Hepatocyte (in vitro differentiated cells): Measurements from ENCODE around the gene ZNF438. TPM values are rescaled to one million over a fixed set of nuclear protein-coding genes. Genes with fewer than 3 reads are reported as not detected.

ENCODE experiments used
- DNase-seq: peaks from one replicate; pipeline ENCODE4 v3.0.0-alpha.2; 2016; ENCODE audit warnings: low spot score
- H2AFZ ChIP-seq: fragments of 200-600 bp; sonication (generic); 2 replicates; pipeline ENCODE4 v1.6.0; 2016; ENCODE audit warnings: antibody characterized with exemption, mild to moderate bottlenecking
- H3K27ac ChIP-seq: fragments of 200-600 bp; sonication (generic); 2 replicates; pipeline ENCODE4 v1.5.1; 2016; ENCODE audit warnings: mild to moderate bottlenecking
- H3K27me3 ChIP-seq: fragments of 200-600 bp; sonication (generic); 2 replicates; pipeline ENCODE4 v1.6.1; 2016
- H3K36me3 ChIP-seq: fragments of 200-600 bp; sonication (generic); replicated peaks from 2 replicates; pipeline ENCODE4 v1.5.1; 2016; ENCODE audit warnings: low read depth; ENCODE audit not compliant: insufficient read depth
- H3K4me1 ChIP-seq: fragments of 200-600 bp; sonication (generic); 2 replicates; pipeline ENCODE4 v1.5.1; 2016; ENCODE audit warnings: mild to moderate bottlenecking, moderate library complexity; ENCODE audit not compliant: insufficient read depth
- H3K4me2 ChIP-seq: fragments of 200-600 bp; sonication (generic); 2 replicates; pipeline ENCODE4 v1.6.0; 2016
- H3K4me3 ChIP-seq: fragments of 200-600 bp; sonication (generic); 2 replicates; pipeline ENCODE4 v1.5.1; 2016; ENCODE audit warnings: mild to moderate bottlenecking
- H3K79me2 ChIP-seq: fragments of 200-600 bp; sonication (generic); 2 replicates; pipeline ENCODE4 v1.6.0; 2017; ENCODE audit warnings: mild to moderate bottlenecking
- H3K9me2 ChIP-seq: fragments of 200-600 bp; sonication (generic); replicated peaks from 2 replicates; pipeline ENCODE4 v1.6.0; 2017; ENCODE audit warnings: mild to moderate bottlenecking; ENCODE audit not compliant: insufficient read depth
- H3K9me3 ChIP-seq: fragments of 200-600 bp; sonication (generic); 2 replicates; pipeline ENCODE4 v1.5.1; 2016; ENCODE audit warnings: low read depth, mild to moderate bottlenecking
- H4K20me1 ChIP-seq: fragments of 200-600 bp; sonication (generic); 2 replicates; pipeline ENCODE4 v1.6.0; 2016; ENCODE audit warnings: mild to moderate bottlenecking; ENCODE audit not compliant: insufficient read depth, poor library complexity, severe bottlenecking
- EZH2 ChIP-seq: fragments of 200-600 bp; sonication (generic); IDR thresholded peaks from 2 replicates; pipeline ENCODE4 v1.6.1; 2016; ENCODE audit warnings: antibody characterized with exemption, mild to moderate bottlenecking, borderline replicate concordance
- EZH2phosphoT487 ChIP-seq: fragments of 200-600 bp; sonication (generic); IDR thresholded peaks from one replicate; pipeline ENCODE4 v1.6.1; 2018; ENCODE audit warnings: antibody characterized with exemption, mild to moderate bottlenecking, low read depth, moderate library complexity; ENCODE audit not compliant: unreplicated experiment, severe bottlenecking
- WGBS: methylation state at CpG from one replicate; pipeline ENCODE4 v1.1.6; 2016; ENCODE audit warnings: low lambda C conversion rate; ENCODE audit errors: missing lambda C conversion rate; 5-methylcytosine and 5-hydroxymethylcytosine counted together
- polyA plus RNA-seq: library from polyadenylated mRNA; unstranded; fragments of >200 nt; fragmentation: Nextera tagmentation; extraction: Ambion mirVana; gene quantifications from 2 replicates; pipeline ENCODE4 v1.2.1, GENCODE V29; 2016
- total RNA-seq: library from RNA; depleted of rRNA; stranded (reverse); fragments of >200 nt; gene quantifications from 2 replicates; pipeline ENCODE4 v1.2.3, GENCODE V29; 2014
- TF ChIP-seq, protein P1 (sequence below): fragments of 200-600 bp; sonication (generic); IDR thresholded peaks from 2 replicates; pipeline ENCODE4 v1.5.1; 2016; ENCODE audit warnings: antibody characterized with exemption, mild to moderate bottlenecking; ENCODE audit not compliant: poor library complexity

ZNF438 gene
- total and polyA plus RNA-seq, 2 experiments from 2014 or later = 2.3 to 5.0 TPM

DNA sequence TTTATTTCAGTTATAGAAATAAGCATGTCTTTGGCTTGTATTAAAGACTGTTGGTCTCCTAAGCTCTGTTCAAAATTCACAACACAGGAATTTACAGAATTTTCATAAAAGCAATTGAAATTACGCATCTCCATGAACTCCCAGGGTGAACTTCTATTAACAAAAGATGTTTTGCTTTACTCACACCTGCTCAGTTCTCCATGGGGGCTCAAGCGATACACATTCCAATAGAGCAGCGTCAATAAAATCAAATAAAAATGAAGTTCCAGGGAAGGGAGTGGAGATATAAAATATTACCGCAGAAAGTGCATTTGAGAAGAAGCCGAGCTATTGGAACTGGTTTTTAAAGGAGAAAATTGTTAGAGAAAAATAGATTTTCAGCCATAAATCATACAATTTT, 41.5 kb upstream of the ZNF438 start:
- TF ChIP-seq EZH2 (no peak), EZH2phosphoT487 (no peak)
- TF ChIP-seq, protein P1, sequence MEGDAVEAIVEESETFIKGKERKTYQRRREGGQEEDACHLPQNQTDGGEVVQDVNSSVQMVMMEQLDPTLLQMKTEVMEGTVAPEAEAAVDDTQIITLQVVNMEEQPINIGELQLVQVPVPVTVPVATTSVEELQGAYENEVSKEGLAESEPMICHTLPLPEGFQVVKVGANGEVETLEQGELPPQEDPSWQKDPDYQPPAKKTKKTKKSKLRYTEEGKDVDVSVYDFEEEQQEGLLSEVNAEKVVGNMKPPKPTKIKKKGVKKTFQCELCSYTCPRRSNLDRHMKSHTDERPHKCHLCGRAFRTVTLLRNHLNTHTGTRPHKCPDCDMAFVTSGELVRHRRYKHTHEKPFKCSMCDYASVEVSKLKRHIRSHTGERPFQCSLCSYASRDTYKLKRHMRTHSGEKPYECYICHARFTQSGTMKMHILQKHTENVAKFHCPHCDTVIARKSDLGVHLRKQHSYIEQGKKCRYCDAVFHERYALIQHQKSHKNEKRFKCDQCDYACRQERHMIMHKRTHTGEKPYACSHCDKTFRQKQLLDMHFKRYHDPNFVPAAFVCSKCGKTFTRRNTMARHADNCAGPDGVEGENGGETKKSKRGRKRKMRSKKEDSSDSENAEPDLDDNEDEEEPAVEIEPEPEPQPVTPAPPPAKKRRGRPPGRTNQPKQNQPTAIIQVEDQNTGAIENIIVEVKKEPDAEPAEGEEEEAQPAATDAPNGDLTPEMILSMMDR = no peak
- no peak overlapping the region for H3K4me3 ChIP-seq
- H3K4me2 ChIP-seq = no peak overlapping the region
- H3K9me2 ChIP-seq = no peaks in the 10 kb centered on the region
- no peaks in the 10 kb centered on the region for H3K79me2 ChIP-seq
- H4K20me1 ChIP-seq = no peaks in the 10 kb centered on the region
- no peak overlapping the region for H3K27ac ChIP-seq
- no peak for DNase-seq
- H3K9me3 ChIP-seq = no peaks in the 10 kb centered on the region
- H2AFZ ChIP-seq = no peak overlapping the region
- H3K4me1 ChIP-seq = no peaks in the 10 kb centered on the region
- no peaks in the 10 kb centered on the region for H3K36me3 ChIP-seq
- WGBS = 90% methylated on average over 5 of the region's 5 CpGs
- H3K27me3 ChIP-seq = no peaks in the 10 kb centered on the region

DNA sequence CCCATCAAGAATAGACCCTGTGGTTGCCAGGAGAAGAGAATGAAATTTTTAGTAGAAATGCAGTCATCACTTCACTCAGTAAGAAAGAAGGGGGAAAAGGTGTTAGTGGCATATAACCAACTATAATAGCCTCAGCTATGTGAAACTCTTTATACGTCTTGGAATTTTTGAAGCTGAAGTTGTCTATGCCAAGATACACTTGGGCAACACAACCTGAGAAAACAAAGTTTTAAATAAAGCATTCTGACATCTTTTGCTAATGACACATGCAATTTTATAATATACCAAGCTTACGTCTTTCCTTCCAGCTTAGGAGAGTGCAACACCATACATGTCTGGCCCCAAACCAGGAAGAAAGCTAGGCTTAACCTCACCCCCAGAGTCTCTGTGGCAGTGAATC, 40.8 kb upstream of the ZNF438 start:
- H3K36me3 ChIP-seq = no peaks in the 10 kb centered on the region
- H4K20me1 ChIP-seq = no peaks in the 10 kb centered on the region
- H3K79me2 ChIP-seq = no peaks in the 10 kb centered on the region
- H3K27ac ChIP-seq = no peak overlapping the region
- 93% methylated on average over 2 of the region's 2 CpGs for WGBS
- TF ChIP-seq EZH2phosphoT487 (no peak), EZH2 (no peak)
- TF ChIP-seq, protein P1 = no peak
- no peak overlapping the region for H3K4me3 ChIP-seq
- H3K27me3 ChIP-seq = no peaks in the 10 kb centered on the region
- no peaks in the 10 kb centered on the region for H3K9me2 ChIP-seq
- no peaks in the 10 kb centered on the region for H3K9me3 ChIP-seq
- no peak overlapping the region for H2AFZ ChIP-seq
- no peaks in the 10 kb centered on the region for H3K4me1 ChIP-seq
- no peak for DNase-seq
- no peak overlapping the region for H3K4me2 ChIP-seq

DNA sequence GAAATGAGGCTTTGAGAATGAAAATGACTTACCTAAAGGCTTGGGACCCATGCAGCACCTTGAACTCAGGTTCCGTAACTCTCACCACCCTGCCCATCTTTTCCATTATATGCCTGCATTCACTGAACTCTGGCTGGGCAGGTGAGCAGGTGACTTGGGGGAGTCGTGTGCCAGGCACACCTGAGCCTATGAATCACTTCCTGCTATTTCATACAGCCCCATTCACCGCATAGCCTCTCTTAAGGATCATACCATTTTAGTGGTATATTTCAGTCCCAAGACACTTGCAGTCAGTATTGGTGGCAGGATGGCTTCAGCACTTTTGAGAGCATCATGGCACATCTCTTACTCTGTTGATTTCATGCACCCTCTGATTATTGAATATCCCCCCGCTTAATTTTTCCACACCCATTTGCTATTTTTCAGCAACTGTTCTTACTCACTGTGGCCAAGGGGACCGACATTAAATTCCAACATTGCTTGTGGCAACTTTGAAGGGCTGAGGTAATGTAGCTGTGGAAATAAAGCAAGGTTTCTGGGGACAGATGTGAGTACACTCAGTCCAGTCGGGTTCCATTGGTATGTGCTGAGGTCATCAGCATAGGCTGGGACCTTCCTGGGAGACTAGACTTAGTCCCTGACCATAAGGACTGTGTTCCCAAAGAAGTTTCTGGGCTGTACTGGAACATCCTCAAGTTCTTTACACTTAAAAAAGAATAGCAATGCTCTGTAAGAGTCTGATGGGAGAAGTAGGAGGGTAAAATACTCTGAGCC, 39.8 kb upstream of the ZNF438 start:
- no peaks in the 10 kb centered on the region for H3K36me3 ChIP-seq
- H3K27ac ChIP-seq = no peak overlapping the region
- no peaks in the 10 kb centered on the region for H3K9me2 ChIP-seq
- no peaks in the 10 kb centered on the region for H3K4me1 ChIP-seq
- no peak for TF ChIP-seq EZH2phosphoT487
- TF ChIP-seq, protein P1 = no peak
- TF ChIP-seq EZH2 = no peak
- no peak for DNase-seq
- H3K9me3 ChIP-seq = no peaks in the 10 kb centered on the region
- WGBS = 94% methylated on average over 6 of the region's 6 CpGs
- H3K79me2 ChIP-seq = no peaks in the 10 kb centered on the region
- H3K4me2 ChIP-seq = no peak overlapping the region
- H3K27me3 ChIP-seq = no peaks in the 10 kb centered on the region
- no peak overlapping the region for H2AFZ ChIP-seq
- H3K4me3 ChIP-seq = no peak overlapping the region
- H4K20me1 ChIP-seq = no peaks in the 10 kb centered on the region

DNA sequence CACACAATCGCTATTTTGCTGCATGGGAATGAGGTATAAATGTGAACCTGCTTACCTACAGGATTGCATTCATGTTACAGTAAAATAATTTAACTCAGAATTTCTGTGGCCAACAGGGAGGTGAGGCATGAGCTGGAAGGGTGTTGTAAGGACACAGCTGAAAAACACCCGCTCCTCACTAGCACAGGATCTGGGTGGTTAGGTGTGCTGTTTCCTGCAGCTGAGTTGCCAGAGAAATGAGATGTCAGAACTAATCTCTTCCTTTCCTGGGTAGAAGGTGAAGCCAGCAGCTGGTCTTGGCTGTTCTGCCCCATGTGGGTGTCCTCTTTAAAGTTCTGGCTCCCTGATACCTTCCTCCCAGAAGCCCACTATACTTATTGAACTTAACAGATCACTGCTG, 39.0 kb upstream of the ZNF438 start:
- H3K27ac ChIP-seq = no peak overlapping the region
- H3K4me2 ChIP-seq = no peak overlapping the region
- TF ChIP-seq EZH2phosphoT487 (no peak), EZH2 (no peak)
- TF ChIP-seq, protein P1 = no peak
- H3K4me3 ChIP-seq = no peak overlapping the region
- no peak for DNase-seq
- H3K79me2 ChIP-seq = no peaks in the 10 kb centered on the region
- no peaks in the 10 kb centered on the region for H4K20me1 ChIP-seq
- H3K9me3 ChIP-seq = no peaks in the 10 kb centered on the region
- no peak overlapping the region for H2AFZ ChIP-seq
- H3K27me3 ChIP-seq = no peaks in the 10 kb centered on the region
- WGBS = 86% methylated on average over 2 of the region's 2 CpGs
- no peaks in the 10 kb centered on the region for H3K36me3 ChIP-seq
- H3K9me2 ChIP-seq = no peaks in the 10 kb centered on the region
- H3K4me1 ChIP-seq = no peaks in the 10 kb centered on the region
